ENCODE measurements around the gene ABR.
"Not testable (repeated sequence)": the region's sequence is repeated elsewhere in the genome, so short reads cannot be mapped to it uniquely, and the experiment has no call there.

- not testable (repeated sequence) for TF ChIP-seq CTCF (conservative IDR thresholded peaks at IDR 0.05); ZFX (IDR thresholded peaks at IDR 0.05)
Measured at GRCh38 chr17:1065416-1065815, 114.4 kb downstream of the ABR start.

Measured in C4-2B (cell line).